Natural killer cell treated with Interleukin-12 subunit alpha and Interleukin-12 subunit beta and Interleukin-15 and Interleukin-18, amount 100 ng/mL, for 72 hours (primary cell): ENCODE results near the gene FBXL4. TPM values are rescaled to one million over a fixed set of nuclear protein-coding genes. Genes with fewer than 3 reads are reported as not detected.

ENCODE experiments used
- ATAC-seq, 2 donors: fragments of 150-1000 bp; cut with Tn5 transposase in 1 of 2; sonication (Bioruptor Pico), chemical (Tn5 transposase) in 1 of 2; 2 replicates each; pipeline ENCODE4 v1.10.0; 2021
- DNase-seq: peaks from one replicate; pipeline ENCODE4 v3.0.0; 2022; ENCODE audit warnings: low spot score
- H3K27ac Mint-ChIP-seq, 2 donors: 1 replicate in 1 of 2; 2 replicates in 1 of 2; pipeline ENCODE4 v1.8.0; 2022; ENCODE audit warnings: mixed read lengths in 2 of 2, mild to moderate bottlenecking in 1 of 2, moderate library complexity in 1 of 2
- H3K27me3 Mint-ChIP-seq, 2 donors: 1 replicate in 1 of 2; 2 replicates in 1 of 2; pipeline ENCODE4 v1.8.0; 2022; ENCODE audit warnings: mixed read lengths in 2 of 2
- H3K36me3 Mint-ChIP-seq: one replicate; pipeline ENCODE4 v1.8.0; 2022; ENCODE audit warnings: mixed read lengths
- H3K4me1 Mint-ChIP-seq, 2 donors: 1 replicate in 1 of 2; 2 replicates in 1 of 2; pipeline ENCODE4 v1.8.0; 2022; ENCODE audit warnings: low read depth in 2 of 2, mixed read lengths in 2 of 2, mild to moderate bottlenecking in 1 of 2
- H3K4me3 Mint-ChIP-seq: one replicate; pipeline ENCODE4 v1.8.0; 2022; ENCODE audit warnings: mixed read lengths
- H3K9me3 Mint-ChIP-seq: 2 replicates; pipeline ENCODE4 v1.8.0; 2022; ENCODE audit warnings: mixed read lengths
- total RNA-seq, 2 donors: library from RNA; stranded (reverse); gene quantifications; one replicate each; pipeline ENCODE4 v1.2.3, GENCODE V29; 2022

Gene FBXL4
- total RNA-seq, 2 donors from 2014 or later, result 9.1 to 11.2 TPM

- peaks cover 6 to 8% of the 10 kb centered on the region in 2 donors for H3K27me3 Mint-ChIP-seq
- no peak overlapping the region for H3K27ac Mint-ChIP-seq
- DNase-seq, result no peak
- H3K4me1 Mint-ChIP-seq, result no peaks in the 10 kb centered on the region
- ATAC-seq, result peak in 1 of 2 donors; percentile 59
- no peaks in the 10 kb centered on the region for H3K36me3 Mint-ChIP-seq
- peaks cover 4% of the 10 kb centered on the region for H3K9me3 Mint-ChIP-seq
- no peak overlapping the region for H3K4me3 Mint-ChIP-seq
These were observed 23.6 kb upstream of the FBXL4 start for GRCh38 chr6:98971303-98971702.

- peaks cover 6 to 10% of the 10 kb centered on the region in 2 donors for H3K27me3 Mint-ChIP-seq
- no peaks in the 10 kb centered on the region for H3K36me3 Mint-ChIP-seq
- no peaks in the 10 kb centered on the region for H3K4me1 Mint-ChIP-seq
- H3K27ac Mint-ChIP-seq, result no peak overlapping the region
- ATAC-seq, result no peak
- H3K4me3 Mint-ChIP-seq, result no peak overlapping the region
- peaks cover 4% of the 10 kb centered on the region for H3K9me3 Mint-ChIP-seq
- DNase-seq, result no peak
These were observed 22.7 kb upstream of the FBXL4 start for GRCh38 chr6:98970469-98970868.

- Mint-ChIP-seq H3K27ac (no peak overlapping the region), H3K4me1 (no peaks in the 10 kb centered on the region), H3K4me3 (no peak overlapping the region), H3K9me3 (peaks cover 4% of the 10 kb centered on the region), H3K36me3 (no peaks in the 10 kb centered on the region), H3K27me3 (peaks cover 20 to 33% of the 10 kb centered on the region in 2 donors)
- ATAC-seq, result no peak
- DNase-seq, result no peak
These were observed 19.9 kb upstream of the FBXL4 start for GRCh38 chr6:98967616-98968015.

GRCh38 chr6:98959631-98960030 lies 11.9 kb upstream of the FBXL4 start:
- no peak for ATAC-seq

GRCh38 chr6:98958776-98959175 lies 11.0 kb upstream of the FBXL4 start:
- Mint-ChIP-seq H3K27me3 (peaks cover 11 to 20% of the 10 kb centered on the region in 2 donors), H3K36me3 (no peaks in the 10 kb centered on the region), H3K9me3 (no peaks in the 10 kb centered on the region), H3K4me1 (no peaks in the 10 kb centered on the region), H3K4me3 (no peak overlapping the region), H3K27ac (no peak overlapping the region)
- ATAC-seq (no peak), DNase-seq (no peak)

More at GRCh38 chr6:98959631-98960030, 11.9 kb upstream of the FBXL4 start:
- Mint-ChIP-seq H3K36me3 (no peaks in the 10 kb centered on the region), H3K27ac (no peak overlapping the region), H3K9me3 (no peaks in the 10 kb centered on the region), H3K4me1 (no peaks in the 10 kb centered on the region), H3K27me3 (peaks cover 16 to 28% of the 10 kb centered on the region in 2 donors), H3K4me3 (no peak overlapping the region)
- no peak for DNase-seq

- DNase-seq, result no peak
- H3K27me3 Mint-ChIP-seq, result peaks cover 7 to 16% of the 10 kb centered on the region in 2 donors
- no peaks in the 10 kb centered on the region for H3K4me1 Mint-ChIP-seq
- no peak overlapping the region for H3K4me3 Mint-ChIP-seq
- ATAC-seq, result no peak
- H3K36me3 Mint-ChIP-seq, result no peaks in the 10 kb centered on the region
- no peak overlapping the region for H3K27ac Mint-ChIP-seq
- H3K9me3 Mint-ChIP-seq, result no peaks in the 10 kb centered on the region
These were observed 9.7 kb upstream of the FBXL4 start for GRCh38 chr6:98957450-98957849.

GRCh38 chr6:98949589-98949988 lies 1.8 kb upstream of the FBXL4 start:
- Mint-ChIP-seq H3K9me3 (no peaks in the 10 kb centered on the region), H3K4me3 (no peak overlapping the region)
- DNase-seq, result no peak

GRCh38 chr6:98946879-98947410 lies 801 bp downstream of the FBXL4 start:
- H3K4me1 Mint-ChIP-seq, result peaks cover 22 to 37% of the 10 kb centered on the region in 2 donors
- H3K9me3 Mint-ChIP-seq, result no peaks in the 10 kb centered on the region
- peak overlapping the region; percentile 97 for H3K4me3 Mint-ChIP-seq
- peaks cover 13% of the 10 kb centered on the region for H3K36me3 Mint-ChIP-seq
- ATAC-seq (peak in 1 of 2 donors; percentile 0), DNase-seq (no peak)
- peaks cover 6 to 11% of the 10 kb centered on the region in 2 donors for H3K27me3 Mint-ChIP-seq
- peak overlapping the region; percentile 91 to 93 for H3K27ac Mint-ChIP-seq

More at GRCh38 chr6:98949589-98949988, 1.8 kb upstream of the FBXL4 start:
- Mint-ChIP-seq H3K27ac (no peak overlapping the region), H3K36me3 (no peaks in the 10 kb centered on the region), H3K4me1 (peaks cover 17 to 25% of the 10 kb centered on the region in 2 donors), H3K27me3 (peaks cover 9 to 20% of the 10 kb centered on the region in 2 donors)
- ATAC-seq, result no peak

GRCh38 chr6:98946266-98946878 lies 1.4 kb downstream of the FBXL4 start:
- peak overlapping the region; percentile 91 to 93 for H3K27ac Mint-ChIP-seq
- ATAC-seq, result no peak
- H3K4me1 Mint-ChIP-seq, result peaks cover 25 to 42% of the 10 kb centered on the region in 2 donors
- no peaks in the 10 kb centered on the region for H3K9me3 Mint-ChIP-seq
- peak overlapping the region; percentile 97 for H3K4me3 Mint-ChIP-seq
- peaks cover 16% of the 10 kb centered on the region for H3K36me3 Mint-ChIP-seq
- DNase-seq, result no peak
- H3K27me3 Mint-ChIP-seq, result peaks cover 6 to 7% of the 10 kb centered on the region in 2 donors

- Mint-ChIP-seq H3K4me1 (peaks cover 30 to 46% of the 10 kb centered on the region in 2 donors), H3K9me3 (no peaks in the 10 kb centered on the region), H3K27me3 (peaks cover 6 to 7% of the 10 kb centered on the region in 2 donors), H3K4me3 (peak overlapping the region; percentile 97), H3K36me3 (peaks cover 19% of the 10 kb centered on the region), H3K27ac (peak overlapping the region; percentile 91 to 93)
- ATAC-seq, result no peak
- no peak for DNase-seq
These were observed 2.2 kb downstream of the FBXL4 start for GRCh38 chr6:98945311-98946115.

- no peaks in the 10 kb centered on the region for H3K27me3 Mint-ChIP-seq
- H3K27ac Mint-ChIP-seq, result no peak overlapping the region
- no peak for DNase-seq
- no peak overlapping the region for H3K4me3 Mint-ChIP-seq
- H3K36me3 Mint-ChIP-seq, result peaks cover 23% of the 10 kb centered on the region
- peaks cover 32 to 46% of the 10 kb centered on the region in 2 donors for H3K4me1 Mint-ChIP-seq
- H3K9me3 Mint-ChIP-seq, result no peaks in the 10 kb centered on the region
- no peak for ATAC-seq
These were observed 3.1 kb downstream of the FBXL4 start for GRCh38 chr6:98944598-98945081.

GRCh38 chr6:98944168-98944567 lies 3.6 kb downstream of the FBXL4 start:
- no peak overlapping the region for H3K27ac Mint-ChIP-seq
- H3K4me1 Mint-ChIP-seq, result peaks cover 36 to 46% of the 10 kb centered on the region in 2 donors
- DNase-seq (no peak), ATAC-seq (no peak)
- H3K4me3 Mint-ChIP-seq, result no peak overlapping the region
- H3K9me3 Mint-ChIP-seq, result no peaks in the 10 kb centered on the region
- H3K27me3 Mint-ChIP-seq, result no peaks in the 10 kb centered on the region
- H3K36me3 Mint-ChIP-seq, result peaks cover 27% of the 10 kb centered on the region

- Mint-ChIP-seq H3K4me1 (peaks cover 45 to 54% of the 10 kb centered on the region in 2 donors), H3K9me3 (no peaks in the 10 kb centered on the region), H3K36me3 (peaks cover 28% of the 10 kb centered on the region), H3K4me3 (no peak overlapping the region), H3K27ac (peak overlapping the region in 1 of 2 donors; percentile 28), H3K27me3 (no peaks in the 10 kb centered on the region)
- no peak for DNase-seq
- ATAC-seq, result no peak
These were observed 5.4 kb downstream of the FBXL4 start for GRCh38 chr6:98942263-98942803.
